NOMO-1 (cell line): Measurements from ENCODE around the gene TXNL1.
"Not testable (repeated sequence)": the region's sequence is repeated elsewhere in the genome, so short reads cannot be mapped to it uniquely, and the experiment has no call there.

Experiments
- DNase-seq, 2 experiments: peaks; one replicate each; lab custom pipeline; 2025; ENCODE audit not compliant: unreplicated experiment in 2 of 2; lab: John Stamatoyannopoulos, UW

Gene TXNL1

DNA sequence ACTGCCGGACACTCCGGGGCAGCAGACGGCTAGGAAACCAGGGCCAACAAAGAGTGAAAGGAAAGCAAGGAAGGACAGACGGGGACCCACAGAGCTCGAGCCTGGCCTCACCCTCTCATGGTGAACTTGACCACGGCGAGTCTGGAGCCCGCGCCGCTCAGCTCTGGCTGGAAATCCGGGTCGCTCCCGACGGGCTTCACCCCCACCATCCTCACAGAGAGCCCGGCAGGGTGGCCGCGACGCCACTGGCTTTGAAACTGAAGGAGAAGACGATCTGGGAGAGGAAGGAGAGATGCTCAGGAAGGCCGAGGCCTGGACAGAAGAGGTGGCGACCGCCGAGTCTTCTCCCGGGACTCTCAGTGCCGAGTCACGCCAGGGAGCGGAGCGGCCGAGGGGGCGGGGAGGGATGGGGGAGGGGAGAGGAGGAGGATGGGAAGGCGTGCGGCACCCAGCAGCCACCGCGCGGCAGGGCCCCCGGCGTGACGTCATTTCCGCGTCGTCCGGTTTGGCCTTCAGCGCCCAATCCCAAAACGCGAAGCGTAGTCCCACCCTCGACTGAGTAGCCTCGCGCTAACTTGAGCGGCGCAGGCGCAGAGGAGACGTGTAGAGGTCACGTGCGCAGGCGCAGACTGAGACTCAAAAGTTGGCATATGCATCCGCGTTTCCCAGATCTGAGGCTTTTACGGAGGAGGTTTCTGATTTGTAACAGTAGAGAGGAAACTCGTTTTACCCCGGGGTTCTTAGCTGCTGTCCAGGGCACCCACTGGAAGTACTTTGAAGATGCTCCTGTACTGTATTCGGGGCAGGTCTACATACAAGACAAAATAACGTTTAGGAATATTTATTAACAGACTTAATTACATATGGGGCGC, at the start of gene TXNL1:
TSS of gene TXNL1 (minus strand) at position 361 of the 872 bp plus-strand sequence. CDS start at position 209, 152 bp downstream.
- peak; percentile 97 for DNase-seq

DNA sequence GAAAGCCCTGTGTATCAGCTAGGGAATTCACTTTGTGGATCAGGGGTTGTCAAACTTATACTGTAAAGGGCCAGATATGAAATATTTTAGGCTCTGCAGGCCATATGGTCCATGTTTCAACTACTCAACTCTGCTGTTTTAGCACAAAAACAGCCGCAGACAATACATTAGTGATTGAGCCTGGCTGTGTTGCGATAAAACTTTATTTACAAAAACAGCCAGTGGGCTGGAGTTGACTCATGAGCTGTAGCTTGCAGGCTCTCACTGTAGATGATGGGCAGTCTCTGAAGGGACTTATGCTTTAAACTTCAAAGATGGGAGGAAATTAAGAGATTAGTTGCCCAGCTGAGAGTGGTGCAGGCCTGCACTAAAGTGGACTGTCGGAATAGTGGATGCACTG, 45.9 kb upstream of the TXNL1 start:
- DNase-seq = no peak

DNA sequence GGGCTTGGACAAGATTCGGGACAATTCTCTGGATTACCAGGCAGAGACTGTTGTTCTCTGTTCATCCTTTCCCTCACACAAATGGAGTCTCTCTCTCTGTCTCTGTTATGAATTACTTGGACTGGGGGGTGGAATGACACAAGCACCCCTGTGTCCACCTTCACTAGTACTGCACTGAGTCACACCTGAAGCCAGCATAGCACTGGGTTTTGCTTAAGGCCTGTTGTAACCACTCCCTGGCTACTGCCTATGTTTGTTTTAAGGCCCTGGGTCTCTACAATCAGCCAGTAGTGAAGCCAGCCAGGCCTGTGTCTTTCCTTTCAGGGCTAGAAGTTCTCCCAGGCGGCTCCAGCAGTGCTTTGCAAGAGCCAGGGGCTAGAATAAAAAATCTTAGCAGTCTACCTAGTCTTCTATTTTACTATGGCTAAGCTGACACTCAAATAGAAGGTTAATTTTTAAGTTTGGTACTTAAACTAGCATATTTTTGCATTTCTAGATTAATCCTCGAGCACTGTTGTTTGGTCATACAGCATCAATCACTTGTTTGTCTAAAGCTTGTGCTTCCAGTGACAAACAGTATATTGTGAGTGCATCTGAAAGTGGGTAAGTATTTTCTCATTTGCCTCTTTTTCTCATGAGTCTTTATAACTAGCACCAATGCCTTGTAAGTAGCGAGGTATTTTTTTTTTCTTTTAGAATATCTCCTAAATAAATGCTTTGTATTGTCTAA, 40.6 kb upstream of the TXNL1 start:
- no peak for DNase-seq

DNA sequence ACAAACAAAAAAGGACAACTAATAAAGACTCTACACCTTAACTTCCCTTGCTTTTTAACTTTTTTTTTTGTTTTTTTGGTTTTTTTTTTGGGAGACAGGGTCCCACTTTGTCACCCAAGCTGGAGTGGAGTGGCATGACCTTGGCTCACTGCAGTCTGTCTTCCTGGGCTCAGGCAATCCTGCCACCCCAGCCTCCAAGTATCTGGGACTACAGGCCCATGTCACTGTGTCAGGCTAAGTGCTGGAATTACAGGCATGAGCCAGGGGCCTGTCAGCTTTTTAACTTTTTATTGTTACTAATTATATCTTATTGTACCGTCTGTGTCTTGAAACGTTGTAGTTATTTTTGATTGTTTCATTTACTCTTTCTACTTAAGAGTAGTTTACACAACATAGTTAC, 38.2 kb upstream of the TXNL1 start:
- no peak for DNase-seq

DNA sequence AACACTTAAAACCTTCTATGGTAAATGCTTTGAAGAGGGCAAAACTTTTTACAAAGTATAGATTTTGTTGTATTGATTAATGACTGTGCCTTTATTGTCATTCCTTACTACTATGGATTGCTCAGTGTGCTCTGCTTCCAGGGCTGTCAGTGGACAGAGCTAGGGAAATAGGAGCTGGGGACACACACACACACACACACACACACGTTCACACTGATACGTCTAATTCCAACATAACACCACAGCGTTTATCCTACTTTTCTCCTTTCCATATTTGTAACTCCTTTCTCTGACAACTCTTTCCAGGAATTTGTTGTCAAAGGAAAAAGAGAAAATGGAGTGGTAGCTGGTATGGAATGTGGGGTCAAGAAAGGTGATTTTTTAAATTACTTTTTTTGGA, 34.6 kb upstream of the TXNL1 start:
- no peak for DNase-seq

DNA sequence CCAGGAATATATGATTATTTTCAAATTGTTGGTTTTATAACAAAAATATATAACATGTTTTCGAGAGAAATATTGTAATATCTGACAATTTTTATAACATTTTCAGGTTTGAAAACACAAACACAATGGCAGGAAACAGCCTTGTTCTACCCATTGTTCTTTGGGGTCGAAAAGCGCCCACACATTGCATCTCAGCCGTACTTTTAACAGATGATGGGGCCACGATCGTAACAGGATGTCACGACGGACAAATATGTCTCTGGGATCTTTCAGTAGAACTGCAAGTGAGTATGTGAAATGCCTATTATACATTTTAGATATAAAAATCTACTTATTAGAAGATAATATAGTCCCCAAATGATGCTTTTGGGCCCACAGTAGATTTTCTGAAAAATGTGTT, 34.0 kb upstream of the TXNL1 start:
- DNase-seq = no peak

DNA sequence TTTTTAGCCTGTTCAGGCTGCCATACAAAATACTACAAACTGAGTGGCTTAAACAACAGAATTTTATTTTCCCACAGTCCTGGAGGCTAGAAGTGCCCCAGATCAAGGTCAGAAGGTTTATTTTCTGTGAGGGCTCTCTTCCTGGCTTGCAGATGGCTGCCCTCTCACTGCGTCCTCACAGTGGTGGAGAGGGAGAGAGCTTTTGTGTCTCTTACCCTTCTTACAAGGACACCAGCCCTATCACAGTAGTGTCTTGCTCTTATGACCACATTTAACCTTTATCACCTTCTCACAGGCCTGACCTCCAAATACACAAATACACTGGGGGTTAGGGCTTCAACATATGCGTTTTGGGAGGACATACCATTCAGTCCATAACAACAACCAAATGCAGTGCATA, 24.5 kb upstream of the TXNL1 start:
- DNase-seq = no peak

DNA sequence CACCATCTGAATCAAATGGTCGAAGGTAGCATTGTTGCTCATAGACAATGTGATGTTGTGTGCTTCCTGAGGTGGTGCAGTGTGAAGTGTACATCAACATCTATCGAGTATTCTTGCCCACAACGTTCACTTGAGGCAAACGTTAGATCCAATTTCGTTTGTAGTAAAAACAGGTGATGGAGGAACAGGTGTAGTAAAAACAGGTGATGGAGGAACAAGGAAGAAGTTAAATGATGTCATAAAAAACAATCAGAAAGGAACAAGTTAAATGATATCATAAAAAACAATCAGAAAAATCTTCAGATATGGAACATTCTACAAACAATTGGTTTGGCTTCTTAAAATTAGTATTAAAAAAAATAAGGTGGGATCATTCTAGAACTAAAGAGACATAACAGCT, 24.1 kb upstream of the TXNL1 start:
- no peak for DNase-seq

DNA sequence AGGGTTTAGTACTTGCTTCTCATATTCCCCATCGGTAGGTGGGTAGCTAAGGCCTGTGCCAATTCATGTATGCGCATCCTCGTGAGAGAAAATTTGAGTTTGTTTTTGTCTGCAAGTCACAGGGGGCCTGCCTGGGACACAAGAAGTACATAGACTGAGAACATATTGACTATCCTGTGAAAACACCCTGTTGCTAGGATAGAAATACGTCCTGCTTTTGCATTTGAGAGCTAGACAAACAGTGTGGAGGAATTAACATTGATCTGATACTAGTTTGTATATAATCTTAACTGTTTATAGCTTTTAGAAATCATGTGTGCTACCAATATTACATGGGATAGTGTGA, 23.6 kb upstream of the TXNL1 start:
- no peak for DNase-seq

DNA sequence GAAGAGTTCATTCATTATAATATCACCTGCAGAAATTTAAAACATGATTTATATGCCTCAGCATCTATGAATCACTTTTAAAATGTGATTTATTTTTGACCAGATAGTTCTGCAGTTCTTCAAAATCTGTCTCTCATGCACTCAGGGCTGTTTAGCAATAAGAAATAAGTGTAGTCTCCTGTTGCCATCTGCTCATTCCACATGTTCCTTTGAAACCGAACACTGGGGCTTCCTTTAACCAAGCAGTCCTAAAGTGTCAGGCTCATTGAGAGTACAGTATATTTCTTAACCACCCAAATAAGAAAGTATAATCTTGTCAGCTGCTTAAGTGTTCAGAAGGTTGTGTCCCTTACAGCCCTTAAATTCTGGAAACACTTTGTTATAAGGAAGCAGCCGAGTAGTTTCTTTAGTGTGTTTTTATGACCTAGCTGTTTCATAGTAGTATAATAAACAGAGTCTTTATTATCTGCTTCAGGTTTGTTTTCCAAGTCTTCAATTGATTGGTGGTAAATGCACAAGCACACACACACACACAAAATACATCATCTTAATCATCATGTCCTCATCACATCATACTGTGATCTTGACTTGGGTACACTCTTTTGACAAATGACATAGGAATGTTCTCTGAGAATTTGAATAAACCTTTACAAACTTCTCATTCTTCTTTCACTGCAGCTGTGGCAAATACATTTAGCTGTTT, 23.1 kb upstream of the TXNL1 start:
- DNase-seq = no peak

DNA sequence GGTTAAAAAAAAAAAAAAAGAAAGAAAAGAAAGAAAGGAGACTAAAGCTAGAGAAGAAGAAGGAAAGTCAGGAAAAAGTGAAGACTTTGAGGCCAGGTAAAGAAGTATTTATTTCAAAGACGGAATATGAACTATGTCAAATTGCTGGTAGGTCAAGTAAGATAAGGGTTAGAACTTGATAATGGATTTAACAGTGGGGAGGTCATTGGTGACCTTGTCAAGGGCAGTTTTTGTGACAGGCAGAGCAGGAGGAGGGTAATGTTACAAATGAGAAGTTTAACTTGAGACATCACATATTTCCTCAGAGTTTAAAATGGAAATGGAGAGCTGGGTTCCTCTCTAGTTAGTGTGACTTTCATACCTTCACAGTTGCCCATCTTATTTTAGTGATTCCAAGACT, 22.3 kb upstream of the TXNL1 start:
- DNase-seq = no peak

DNA sequence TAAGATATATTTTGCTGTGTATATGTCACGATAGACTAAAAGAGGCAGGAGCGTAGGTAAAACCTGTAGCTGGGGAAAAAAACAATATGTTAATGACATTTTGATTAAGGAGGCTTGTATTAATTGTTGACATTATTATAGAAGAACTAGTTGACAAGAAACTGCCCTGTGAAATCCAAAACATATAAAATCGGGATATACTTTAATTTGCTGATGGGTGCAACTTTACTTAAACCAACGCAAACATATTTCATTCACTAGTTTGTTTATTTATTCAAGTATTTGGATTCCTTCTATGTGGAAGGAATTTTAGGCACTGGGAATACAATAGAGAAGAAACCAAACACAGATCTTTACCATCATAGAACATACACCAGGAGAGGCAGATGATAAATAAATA, 20.7 kb upstream of the TXNL1 start:
- no peak for DNase-seq

DNA sequence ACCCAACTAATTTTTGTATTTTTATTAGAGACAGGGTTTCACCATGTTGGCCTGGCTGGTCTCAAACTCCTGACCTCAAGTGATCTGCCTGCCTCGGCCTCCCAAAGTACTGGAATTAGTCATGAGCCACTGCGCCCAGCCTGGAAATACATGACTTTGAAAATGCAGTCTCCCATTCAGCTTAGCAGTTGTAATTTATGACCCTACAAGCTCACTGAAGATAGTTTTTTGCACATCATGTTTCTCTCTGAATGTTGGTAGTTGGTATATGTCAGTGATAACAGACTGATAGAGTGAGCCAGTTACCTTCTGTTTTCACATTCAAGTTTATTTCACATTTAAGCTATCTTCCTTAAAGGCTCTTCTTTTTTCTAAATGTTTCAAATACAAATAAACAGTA, 19.9 kb upstream of the TXNL1 start:
- no peak for DNase-seq

DNA sequence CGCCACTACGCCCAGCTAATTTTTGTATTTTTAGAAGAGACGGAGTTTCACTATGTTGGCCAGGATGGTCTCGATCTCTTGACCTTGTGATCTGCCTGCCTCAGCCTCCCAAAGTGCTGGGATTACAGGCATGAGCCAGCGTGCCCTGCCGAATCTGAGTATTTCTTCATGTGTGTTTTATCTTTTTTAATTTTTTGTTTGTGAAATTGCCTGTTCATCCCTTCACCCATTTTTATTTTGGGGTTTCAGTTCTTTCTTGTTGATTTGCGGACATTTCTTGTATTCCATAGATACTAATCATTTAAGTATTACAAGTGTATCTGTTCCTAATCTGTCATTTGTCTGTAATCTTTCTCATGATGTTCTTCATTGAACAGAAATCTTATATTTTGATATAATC, 15.9 kb upstream of the TXNL1 start:
- DNase-seq = not testable (repeated sequence)

DNA sequence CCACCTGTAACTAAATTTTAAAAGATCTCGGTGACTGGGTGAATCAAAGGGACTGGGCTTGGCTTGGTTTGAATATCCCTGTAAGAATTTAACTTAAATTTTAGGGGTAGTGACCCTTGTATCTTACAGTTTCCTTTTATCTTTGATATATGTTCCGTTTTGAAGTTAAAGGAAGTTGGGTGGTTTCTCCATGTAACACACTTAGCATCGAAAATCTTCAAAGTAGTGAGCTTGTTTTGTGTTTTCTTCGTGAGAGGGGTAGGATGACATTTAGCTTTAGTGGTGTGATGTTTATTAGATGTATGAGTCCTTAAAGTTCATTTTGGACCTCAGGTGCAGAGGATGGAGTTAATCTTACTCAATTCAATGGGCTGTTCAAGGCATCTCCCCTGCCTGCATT, 14.4 kb upstream of the TXNL1 start:
- DNase-seq = peak; percentile 22 to 39

DNA sequence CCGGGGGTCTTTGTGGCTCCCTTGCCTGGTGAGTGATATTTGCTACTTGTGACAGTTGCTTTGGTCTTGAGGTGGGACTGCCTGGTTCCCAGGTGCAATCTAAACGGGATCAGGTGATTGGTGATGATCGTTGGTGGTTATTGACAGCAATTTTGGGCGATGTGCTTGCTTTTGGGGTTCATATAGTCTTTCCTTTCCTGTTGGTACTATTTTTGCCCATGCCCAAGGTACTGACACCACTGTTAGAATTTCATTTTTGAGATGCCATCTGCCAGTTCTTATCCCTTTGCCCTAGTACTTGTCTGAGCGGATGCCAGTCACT, 13.3 kb upstream of the TXNL1 start:
- no peak for DNase-seq

DNA sequence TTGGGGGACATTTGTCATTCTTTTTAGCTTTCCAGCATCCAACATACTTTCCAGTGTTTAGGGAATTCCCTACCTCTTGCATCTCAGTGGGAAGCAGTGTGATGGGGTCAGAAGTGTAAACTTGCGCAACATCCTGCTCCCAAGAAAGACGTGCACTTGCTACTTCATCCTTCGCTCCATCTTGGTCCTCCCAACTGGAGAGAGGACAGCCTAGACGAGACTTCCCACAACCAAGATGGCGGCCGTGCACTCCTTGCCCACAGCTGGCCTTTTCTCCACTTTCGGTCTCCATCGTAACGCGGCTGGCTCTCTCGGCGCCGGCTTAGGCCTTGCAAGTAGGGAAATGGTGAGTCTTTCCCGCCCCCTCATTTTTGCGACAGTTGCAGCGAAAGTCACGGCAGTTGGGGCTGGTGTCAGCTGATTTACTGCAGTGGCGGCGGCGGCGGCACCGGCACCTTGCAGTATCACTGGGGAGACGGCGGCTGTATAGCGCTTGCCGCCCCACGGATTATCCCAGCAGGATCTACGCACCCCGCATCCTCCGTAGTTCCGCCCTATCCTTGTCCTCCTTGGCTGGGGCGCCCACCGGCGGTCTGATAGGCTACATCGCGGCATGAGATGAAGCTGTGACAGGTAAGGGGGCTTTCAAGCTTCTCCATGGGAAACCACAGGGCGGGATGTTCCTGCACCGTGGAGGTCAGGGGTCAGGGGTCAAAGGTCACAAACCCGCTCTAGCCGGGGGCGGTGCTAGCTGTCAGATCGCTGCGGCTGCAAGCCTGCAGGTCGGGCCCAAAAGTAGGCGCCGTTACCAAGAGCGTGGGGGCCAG, 12.8 kb upstream of the TXNL1 start, which contains the start of gene WDR7:
TSS of gene WDR7 (plus strand) at position 416 of the 827 bp plus-strand sequence. CDS start 21,157 bp downstream, outside the sequence.
- DNase-seq = peak; percentile 96

DNA sequence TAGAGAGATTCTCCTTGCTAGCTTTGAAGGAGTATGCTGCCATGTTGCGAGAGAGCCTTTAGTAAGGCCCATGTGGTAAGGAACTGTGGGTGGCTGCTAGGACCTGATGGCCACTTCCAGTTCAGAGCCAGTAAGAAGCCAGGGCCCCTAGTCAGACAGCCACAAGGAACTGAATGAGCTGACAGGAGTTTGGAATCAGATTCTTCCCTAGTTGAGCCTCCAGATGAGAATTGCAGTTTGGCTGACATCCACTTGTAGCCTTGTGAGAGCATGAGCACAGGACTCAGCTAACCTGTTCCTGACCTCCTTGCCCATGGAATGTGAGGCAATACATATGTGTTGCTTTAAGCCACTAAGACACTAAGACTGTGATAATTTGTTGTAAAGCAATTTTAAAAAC, 11.6 kb upstream of the TXNL1 start:
- no peak for DNase-seq

DNA sequence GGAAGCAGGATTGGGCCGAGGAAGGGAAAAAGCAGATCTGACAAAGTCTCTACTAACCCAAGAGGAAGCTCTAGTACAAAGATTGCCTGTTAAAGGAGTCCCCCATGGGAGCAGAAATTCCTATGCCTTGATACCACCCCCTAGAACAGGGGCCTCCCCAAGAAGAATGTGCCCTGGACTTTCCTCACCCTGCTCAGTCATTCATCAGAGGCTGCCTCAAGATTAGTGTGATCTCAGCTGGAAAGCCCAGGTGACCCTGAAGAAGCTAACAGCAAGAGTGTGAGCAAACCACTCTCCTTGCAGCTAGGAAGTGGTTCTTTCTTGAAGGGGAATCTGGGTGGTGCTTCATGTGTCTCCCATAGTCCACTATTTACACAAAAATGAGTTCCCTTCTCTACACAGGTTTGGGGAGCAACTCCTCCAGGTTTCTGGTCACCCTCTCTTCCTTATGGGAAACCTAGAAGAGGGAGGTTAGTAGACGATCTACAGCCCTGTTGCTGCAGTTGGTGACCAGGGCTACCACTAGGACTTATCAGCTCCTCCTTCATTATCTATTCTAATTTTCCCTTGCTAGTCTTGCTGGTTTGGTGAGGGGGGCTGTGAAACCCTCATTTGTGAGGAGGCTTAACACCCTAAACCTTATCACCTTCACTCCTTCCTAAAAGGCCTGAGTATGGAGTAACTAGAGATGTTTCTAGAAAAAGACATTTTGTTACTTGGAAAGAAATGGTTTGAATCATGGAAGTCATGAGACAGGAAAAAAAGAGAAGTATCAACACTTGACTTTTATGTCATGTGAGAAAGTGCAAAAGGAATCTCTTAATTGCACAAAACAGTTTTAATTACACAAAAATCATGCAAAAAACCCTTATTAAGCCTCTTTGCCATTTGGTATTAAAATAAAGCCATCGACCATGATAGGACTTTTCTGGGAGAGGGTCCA, 9.8 kb upstream of the TXNL1 start:
- no peak for DNase-seq

DNA sequence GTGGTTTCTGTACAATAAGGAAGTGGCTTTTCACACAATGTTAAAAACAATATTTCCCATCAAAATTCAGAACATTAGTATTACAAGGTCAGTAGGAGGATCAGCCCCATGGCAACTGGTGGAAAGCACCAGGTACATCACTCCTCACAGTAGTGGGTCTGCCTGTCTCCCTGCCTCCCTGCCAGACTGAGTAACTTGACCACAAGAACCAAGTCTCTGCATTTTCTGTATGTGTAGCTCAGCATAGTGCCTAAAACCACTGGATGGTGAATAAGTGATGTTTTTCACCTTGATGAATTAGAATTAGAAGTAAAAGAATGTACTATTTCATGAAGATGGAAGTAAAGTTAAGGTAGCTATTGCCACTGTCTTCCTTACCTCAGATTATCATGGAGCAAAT, 8.7 kb upstream of the TXNL1 start:
- no peak for DNase-seq
